GM19455 (cell line): ENCODE data around the gene PRCD.
"Not testable (repeated sequence)": the region's sequence is repeated elsewhere in the genome, so short reads cannot be mapped to it uniquely, and the experiment has no call there.

ENCODE experiments used
- ATAC-seq: cut with Tn5 transposase; IDR thresholded peaks from one replicate; pipeline ENCODE4 v1.9.1; 2021; ENCODE audit not compliant: unreplicated experiment

PRCD gene

DNA sequence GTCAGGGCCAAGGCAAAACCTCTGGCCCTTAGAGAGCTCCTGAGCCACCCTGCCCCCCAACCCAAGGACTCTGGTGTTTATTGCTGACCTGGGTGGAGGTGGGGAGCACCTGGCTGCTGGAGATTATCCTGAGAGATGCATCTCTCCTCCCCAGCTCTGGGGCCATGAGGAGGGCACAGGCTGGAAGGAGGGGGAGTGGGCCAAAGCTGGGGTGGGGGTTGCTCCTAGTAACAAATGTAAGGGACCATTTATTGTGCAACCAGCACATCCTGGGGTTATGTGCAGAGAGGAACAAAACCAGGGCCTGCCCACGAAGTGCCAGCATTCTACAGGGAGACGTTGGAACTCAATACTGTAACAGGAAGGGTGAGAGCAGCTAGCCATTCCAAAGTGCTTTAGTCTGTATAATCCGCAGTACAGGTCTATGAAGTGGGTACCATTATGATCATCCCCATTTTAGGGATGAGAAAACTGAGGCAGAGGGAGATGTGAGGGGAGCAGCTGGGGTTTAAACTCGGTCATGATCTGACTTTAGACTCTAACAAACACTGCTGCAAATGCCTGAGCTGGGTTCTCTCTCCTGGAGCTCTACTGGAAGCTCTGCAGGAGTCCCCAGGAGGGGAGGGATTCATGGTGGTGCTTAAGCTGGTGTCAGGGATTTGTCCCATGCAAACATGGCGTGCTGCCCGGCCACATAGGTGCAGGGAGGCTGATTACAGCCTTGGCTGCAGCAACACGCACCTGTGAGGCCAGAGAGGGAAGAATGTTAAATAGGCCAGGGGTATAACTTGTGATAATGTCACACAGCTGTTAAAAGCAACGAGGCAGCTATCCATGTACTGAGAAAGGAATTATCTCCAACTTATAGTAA, 37.3 kb upstream of the PRCD start:
- no peak for ATAC-seq

DNA sequence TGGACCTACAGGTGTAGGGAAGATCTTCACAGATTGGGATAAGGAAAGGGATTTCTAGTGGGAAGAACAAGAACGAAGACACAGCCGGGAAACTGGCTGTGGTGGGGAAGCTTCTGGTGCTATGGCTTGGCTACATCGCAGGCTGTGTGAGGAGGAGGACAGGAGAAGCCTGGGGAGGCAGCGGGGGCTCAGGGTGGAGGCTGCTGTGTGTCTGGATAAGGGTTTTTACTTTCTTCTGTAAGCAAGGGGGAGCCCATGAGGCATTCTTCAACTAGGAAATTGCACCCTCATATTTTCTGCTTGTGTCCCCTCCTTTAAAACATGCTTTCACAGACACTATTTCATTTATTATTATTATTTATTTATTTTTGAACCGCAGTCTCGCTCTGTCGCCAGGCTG, 35.7 kb upstream of the PRCD start:
- no peak for ATAC-seq

DNA sequence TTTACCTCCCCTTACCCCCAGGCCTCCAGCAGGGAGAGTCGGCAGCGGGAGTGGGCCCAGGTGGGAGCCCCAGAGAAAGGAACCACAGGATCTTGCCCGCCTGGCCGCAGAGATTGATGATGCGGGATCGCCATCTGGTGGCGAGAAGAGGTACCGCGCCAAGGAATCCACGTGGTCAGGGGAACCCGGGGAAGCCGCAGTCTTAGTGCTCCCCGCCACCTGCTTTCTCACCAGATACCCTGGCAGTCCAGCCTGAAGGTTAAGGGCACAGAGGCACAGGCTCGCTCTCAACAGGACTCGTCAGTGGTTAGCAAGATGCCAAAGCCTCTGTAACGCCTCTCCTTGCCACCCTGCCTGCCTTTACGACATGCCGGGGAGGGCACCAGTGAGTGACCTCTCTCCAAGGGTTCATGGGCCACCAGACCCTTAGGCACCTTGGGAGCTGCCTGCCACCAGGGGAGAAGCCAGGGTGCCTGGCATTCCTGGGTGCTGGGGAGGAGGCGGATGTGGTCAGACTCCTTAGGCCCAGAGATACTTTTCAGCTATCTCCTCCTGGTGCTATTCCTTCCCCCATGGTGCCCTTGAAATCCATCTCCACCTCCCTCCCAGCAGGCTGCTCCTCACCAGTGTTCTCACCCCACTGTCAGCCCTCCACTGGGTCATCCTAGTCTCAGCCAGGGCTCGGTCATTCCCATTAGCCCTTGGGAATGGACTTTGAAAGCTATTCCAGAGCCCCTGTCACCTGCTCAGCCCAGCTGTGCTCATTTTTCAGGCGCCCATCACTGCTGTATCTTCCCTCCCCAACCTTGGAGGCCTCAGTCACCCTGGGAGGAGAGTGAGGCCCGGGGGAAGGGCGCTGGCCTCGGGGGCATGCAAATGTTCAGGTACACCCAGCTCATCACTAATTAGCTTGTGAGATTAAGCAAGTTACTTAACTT, 33.2 kb upstream of the PRCD start:
- ATAC-seq, result peak; percentile 69

DNA sequence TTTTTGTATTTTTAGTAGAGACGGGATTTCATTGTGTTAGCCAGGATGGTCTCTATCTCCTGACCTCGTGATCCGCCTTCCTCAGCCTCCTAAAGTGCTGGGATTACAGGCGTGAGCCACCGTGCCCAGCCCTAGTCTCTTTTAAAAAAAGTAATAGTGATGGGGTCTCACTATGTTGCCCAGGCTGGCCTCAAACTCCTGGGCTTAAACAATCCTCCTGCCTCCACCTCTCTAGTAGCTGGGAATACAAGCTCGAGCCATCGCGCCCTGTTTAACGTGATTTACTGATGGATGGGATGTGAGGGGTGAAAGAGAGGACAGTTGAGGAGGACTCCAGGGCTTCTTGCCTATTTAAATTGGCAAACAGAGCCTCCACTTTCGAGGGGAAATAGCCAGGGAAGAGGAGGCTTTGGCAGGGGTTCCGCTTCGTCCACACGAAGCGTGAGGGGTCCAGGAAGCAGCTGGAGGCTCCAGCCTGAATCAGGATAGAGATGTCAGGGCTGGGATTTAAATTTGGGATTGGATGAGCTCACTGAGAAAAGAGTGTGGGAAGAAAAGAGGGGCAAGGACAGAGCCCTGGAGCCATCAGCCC, 31.3 kb upstream of the PRCD start:
- ATAC-seq, result not testable (repeated sequence)

DNA sequence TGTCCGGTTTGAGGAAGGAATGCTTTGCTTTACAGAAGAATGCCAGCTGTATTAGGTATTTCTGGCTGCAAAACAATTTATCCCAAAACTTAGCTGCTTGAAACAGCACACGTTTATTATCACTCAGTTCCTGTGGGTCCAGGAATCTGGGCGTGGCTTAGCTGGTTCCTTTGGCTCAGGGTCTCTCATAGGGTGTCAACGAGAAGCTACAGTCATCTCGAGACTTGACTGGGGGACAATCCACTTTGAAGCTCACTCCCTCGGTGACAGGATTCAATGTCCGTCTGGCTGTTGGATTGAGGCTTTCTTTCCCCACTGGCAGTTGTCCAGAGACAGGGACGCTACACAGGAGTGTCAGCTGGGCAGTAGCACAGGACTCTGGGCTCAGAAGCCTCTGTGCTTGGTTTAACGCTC, 29.0 kb upstream of the PRCD start:
- ATAC-seq, result no peak

DNA sequence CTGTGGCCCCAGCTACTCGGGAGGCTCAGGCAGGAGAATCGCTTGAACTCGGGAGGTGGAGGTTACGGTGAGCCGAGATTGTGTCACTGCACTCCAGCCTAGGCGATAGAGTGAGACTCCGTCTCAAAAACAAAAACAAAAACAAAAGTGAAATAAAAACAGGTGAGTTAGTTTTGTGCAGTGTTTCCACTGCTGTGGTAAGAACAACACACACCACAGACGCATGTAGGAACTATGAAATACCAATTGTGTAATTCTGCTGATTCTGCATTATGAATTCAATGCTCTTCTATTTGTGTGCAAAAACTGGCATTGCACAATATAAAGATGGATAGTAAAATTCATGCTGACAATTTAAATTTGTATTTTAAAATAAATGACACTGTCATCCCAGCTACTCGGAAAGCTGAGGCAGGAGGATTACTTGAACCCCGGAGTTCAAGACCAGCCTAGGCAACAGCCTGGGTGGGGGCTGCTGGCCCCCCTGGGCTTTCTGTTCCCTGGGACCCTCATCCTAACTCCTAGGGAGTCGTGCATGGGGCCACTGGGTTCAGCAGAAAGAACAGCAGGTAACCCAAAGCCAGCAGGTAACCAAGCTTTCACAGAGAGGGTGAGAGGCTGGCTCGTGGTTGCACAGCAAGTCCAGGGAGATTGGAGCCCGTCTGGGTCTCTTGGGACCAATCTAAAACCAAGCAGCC, 28.0 kb upstream of the PRCD start:
- ATAC-seq, result no peak

DNA sequence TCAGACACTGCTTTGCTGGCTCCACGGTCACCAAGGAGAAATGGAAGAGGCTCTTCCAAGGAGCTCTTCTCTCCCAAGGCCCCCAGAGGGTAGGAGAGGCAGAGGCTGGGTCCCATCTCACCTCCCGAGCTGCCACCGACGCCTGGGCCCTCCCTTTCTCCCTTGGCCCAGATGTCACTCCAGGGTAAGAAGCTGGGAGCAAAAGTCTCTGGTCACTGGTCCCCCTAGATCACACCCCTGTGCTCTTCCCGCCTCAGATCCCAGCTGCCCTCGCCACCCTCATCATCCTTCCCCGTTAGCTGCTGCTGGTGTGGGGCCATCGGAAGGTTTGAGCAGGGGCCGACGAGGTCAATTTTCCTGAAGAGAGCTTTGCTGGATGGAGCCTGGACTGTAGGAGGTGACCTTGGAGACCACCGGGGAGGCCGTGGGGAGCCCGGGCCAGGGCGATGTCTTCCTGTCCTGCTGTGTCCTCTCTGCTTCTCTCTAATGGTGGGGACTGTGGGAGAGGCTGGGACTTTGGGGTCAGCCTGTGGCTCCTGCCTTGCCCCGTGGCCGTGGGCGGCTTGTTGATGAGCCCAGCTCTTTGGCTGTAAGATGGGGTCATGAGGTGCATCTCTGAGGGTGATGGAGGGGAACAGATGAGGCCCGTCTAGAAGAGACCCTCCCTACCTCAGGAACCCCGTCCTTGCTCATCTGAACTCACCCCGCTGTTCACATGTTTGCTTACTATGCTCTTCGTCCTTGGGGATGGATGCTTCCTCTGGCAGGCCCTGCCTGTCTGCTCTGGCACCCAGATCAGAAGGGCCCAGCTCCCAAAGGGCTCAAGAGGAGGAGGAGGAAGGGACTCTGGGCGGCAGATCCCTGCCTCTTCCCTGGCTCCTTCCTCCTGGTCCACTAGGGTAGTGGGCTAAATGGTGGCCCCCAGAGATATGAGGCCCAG, 27.2 kb upstream of the PRCD start:
- no peak for ATAC-seq

DNA sequence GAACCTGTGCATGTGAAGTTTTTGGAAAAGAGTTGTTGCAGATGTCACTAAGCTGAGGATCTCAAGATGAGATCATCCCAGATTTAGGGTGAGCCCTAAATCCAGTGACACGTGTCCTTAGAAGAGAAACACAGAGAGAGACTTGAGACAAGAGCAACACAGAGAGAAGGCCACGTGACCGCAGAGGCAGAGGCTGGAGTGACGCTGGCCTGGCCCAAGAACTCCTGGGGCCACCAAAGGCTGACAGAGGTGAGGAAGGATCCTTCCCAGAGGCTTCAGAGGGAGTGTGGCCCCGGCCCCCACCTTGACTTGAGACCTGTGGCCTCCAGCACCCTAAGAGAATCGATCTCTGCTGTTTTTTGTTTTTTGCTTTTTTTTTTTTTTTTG, 26.5 kb upstream of the PRCD start:
- ATAC-seq, result no peak

DNA sequence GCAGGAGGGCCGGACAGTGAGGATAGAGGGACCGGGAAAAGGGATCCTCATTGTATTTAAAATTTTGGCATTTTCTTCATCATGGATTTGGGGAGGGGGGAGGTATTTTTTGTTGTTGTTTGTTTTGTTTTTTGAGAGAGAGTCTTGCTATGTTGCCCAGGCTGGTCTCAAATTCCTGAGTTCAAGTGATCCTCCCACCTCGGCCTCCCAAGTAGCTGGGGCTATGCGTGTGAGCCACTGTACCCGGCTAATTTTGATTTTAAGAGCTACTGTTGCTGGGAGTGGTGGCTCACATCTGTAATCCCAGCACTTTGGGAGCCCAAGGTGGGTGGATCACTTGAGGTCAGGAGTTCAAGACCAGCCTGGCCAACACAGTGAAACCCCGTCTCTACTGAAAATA, 25.5 kb upstream of the PRCD start:
- not testable (repeated sequence) for ATAC-seq

DNA sequence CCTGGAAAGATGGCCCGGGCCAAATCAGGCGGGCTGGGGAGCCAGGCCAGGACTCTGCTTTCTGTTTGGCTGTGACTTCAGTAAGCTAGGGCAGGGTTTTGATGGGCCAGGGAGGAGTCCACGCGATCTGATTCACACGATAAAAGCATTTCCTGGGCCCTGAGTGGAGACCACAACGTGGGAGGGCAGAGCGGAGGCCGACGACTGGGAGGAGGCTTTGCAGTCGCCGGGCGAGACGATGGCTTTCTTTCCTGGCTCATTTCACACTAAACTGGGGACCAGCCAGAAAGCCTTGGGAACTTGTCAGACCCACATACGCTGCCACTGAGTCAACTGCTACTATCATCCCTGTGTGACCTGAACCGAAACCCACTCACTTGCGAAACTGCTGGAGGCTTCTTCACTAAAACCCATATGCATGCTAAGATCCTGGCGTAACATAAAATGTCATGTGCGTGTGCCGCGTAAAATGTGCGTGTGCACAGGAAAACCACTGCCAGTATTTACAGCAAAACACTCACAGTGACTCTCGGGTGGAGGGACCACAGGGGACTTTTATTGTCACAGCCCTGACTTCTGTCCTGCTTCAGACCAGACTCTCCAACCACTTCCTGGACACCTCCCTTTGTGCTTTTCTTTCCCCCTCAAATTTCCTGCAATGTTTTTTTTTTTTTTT, 24.4 kb upstream of the PRCD start:
- no peak for ATAC-seq

DNA sequence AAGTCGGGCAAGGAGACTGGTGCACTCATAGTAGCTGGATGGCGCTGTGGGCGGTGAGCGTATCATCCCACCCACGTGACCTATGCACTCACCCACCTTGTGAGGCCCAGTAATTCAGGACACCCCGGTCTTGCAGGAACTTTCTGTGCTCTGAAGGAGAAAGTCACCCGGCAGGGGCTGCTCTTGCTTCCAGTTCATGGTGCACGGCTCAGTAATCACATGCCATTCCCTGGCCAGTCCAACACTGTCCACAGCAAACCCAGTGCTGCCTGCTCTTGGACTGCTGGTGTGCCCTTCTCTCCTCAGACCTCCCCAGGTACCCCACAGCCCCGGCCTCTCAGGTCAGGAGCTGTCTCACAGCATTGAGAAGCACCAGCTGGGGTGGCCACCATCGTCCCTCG, 22.2 kb upstream of the PRCD start:
- no peak for ATAC-seq

DNA sequence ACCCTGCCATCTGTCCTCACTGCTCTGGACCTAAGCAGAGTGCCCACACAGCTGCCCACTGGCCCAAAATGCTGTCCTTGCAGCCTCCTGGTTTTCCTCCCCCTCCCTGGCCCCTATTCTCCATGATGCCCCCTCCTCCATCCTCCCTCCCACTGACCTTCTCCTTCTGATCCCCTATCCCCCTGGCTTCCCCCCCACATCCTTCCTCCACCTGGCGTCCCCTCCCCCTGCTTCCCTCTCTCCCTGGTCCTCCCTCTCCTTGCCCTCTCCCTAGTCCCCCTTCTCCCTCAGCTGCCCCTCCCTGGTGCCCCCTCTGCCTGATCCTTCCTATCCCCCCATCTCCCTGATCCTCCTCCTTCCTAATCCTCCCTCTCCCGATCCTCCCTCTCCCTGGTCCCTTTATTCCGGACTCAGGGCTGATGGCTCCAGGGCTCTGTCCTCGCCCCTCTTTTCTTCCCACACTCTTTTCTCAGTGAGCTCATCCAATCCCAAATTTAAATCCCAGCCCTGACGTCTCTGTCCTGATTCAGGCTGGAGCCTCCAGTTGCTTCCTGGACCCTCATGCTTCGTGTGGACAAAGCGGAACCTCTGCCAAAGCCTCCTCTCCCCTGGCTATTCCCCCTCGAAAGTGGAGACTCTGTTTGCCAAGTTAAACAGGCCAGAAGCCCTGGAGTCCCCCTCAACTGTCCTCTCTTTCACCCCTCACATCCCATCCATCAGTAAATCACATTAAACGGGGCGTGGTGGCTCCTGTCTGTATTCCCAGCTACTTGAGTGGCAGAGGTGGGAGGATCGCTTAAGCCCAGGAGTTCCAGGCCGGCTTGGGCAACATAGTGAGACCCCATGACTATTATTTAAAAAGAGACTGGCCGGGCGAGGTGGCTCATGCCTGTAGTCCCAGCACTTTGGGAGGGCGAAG, 20.5 kb upstream of the PRCD start:
- ATAC-seq, result no peak

DNA sequence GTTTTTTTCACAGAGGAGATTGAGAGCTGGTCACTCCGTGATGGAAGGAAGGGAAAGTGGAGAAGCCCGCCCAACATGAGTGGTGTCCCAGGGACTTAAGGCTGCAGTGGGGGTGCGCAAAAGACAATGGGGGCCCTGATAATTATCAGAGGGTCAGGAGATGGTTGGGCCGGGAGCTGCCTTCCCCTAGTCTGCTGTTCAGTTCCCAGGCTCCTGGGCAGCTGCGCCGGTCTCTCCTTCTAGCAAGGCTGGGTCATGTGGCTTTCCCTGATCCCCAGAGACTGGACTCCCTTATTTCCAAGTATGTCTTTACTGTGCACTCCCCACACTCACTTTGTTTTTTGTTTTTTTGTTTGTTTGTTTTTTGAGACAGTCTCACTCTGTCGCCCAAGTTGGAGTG, 18.6 kb upstream of the PRCD start:
- ATAC-seq, result no peak

DNA sequence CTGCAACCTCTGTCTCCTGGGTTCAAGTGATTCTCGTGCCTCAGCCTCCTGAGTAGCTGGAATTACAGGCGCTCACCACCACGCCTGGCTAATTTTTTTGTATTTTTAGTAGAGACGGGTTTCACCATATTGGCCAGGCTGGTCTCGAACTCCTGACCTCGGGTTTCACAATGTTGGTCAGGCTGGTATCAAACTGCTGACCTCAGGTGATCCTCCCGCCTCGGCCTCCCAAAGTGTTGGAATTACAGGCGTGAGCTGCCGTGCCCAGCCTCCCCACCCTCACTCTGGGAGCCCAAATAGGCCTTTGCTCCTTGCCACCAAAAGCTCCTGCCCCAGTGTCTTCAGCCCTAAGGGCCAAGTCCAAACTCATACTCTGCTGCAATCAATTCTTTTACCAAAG, 18.2 kb upstream of the PRCD start:
- ATAC-seq, result not testable (repeated sequence)

DNA sequence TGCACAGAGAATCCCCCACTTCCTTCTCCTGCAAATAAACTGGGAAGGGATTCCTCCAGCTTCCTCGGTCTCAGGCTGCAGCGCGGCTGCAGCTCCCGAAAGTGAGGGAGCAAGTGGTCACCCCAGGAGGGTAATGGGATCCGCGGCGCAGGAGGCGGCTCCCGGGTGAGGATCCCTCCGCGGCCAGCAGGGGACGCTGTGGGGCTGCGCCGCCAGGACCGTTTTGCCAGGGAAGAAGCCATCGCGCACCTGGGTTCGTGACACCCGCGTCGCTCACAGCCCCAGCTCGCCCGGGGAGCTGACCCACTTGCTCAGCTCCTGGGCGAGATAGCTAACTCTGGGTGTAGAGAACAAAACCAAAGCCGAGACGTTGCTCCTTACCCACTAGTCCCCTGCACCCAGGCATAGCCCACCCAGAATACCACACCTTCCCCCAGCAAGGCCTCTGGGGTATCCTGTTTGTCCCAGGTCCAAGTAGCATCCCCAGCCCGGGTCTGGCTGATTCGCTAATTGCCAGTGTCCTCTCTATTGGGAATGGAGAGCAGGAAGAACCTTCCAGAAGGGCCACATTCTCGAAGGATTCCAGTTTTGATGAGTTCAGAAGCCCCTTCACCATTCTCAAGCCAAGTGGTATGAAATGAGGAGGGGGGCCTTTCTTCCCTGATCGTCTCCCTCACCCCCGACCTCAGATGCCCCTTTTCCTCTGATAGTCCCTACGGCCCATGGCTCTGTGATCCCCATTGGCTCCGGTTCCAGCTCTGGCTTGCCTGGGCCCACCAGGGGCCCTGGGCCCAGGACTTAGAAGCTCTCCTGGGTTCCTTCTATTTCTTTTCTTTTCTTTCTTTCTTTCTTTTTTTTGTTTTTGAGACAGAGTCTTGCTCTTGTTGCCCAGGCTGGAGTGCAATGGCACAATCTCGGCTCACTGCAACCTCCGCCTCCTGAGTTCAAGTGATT, 16.5 kb upstream of the PRCD start:
- no peak for ATAC-seq

DNA sequence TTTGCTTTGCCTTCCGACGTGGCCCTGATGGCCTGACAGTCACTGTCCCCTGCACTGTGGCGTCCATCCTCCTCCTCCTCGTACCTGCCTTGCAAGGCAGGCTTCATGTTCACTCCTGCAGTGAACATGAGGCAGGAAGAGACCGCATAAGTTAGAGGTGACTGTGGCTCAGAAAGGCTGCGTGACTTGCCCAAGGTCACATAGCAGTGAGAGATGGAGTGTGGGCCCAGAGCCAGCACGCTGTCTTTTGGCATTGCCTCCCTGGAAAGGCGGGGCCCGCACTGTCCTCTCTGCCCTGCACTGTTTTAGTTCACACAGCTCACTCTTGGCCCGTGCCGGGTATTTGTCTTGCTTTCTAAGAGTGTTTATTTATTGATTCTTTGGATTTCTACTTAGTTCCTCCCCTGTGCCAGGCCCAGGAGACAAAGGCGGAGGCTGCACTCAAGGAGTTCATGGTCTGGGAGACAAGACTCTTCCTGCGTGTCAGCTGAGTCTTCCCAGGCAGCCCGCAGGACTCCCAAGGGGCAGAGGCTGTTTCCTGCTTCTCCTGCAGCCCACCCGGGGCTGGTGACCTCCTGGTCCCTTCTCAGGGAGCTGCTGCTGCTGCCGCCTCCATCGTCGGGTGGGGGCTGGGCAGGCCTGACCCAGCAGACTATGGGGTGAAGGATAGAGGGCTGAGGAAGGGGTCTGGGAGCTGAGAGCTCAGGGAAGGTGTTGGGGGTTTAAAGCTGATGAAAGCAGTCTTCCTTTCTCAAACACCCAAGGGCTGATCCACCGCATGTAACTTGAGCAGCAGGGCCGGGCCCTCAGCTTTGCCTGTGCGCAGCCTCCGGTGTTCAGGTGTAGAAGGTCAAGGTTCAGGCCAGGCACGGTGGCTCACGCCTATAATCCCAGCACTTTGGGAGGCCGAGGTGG, 15.0 kb upstream of the PRCD start:
- ATAC-seq, result no peak
